SU-DHL-6 (cell line): ENCODE measurements around the gene CP.

Experiments used
- H2AFZ ChIP-seq: fragments of 200-600 bp; sonication (generic); 2 replicates; pipeline ENCODE4 v1.6.1; 2014; ENCODE audit warnings: low read depth, mild to moderate bottlenecking, moderate library complexity, mixed read lengths, antibody characterized with exemption, low read length; ENCODE audit not compliant: severe bottlenecking
- H3F3A ChIP-seq: fragments of 200-600 bp; shearing (Covaris generic); 2 replicates; pipeline ENCODE4 v1.6.0; 2016; ENCODE audit warnings: antibody characterized with exemption, mild to moderate bottlenecking; ENCODE audit not compliant: insufficient read depth
- H3K27ac ChIP-seq: fragments of 200-600 bp; sonication (generic); 2 replicates; pipeline ENCODE4 v1.5.1; 2016; ENCODE audit warnings: low read depth, mild to moderate bottlenecking, low read length, moderate library complexity, mixed read lengths
- H3K27me3 ChIP-seq: fragments of 200-600 bp; sonication (generic), shearing (Covaris generic); 2 replicates; pipeline ENCODE4 v1.6.0; 2014; ENCODE audit warnings: mild to moderate bottlenecking, low read length
- H3K36me3 ChIP-seq: fragments of 200-600 bp; sonication (generic); 2 replicates; pipeline ENCODE4 v1.6.1; 2014; ENCODE audit warnings: mild to moderate bottlenecking, low read length, mixed read lengths
- H3K4me2 ChIP-seq: fragments of 300-600, 200-600 bp; shearing (Covaris generic), sonication (generic); 2 replicates; pipeline ENCODE4 v1.6.0; 2014; ENCODE audit warnings: low read length, low read depth, mild to moderate bottlenecking; ENCODE audit not compliant: poor library complexity, severe bottlenecking
- H3K4me3 ChIP-seq: fragments of 200-600 bp; sonication (generic); 2 replicates; pipeline ENCODE4 v1.5.1; 2014; ENCODE audit warnings: antibody characterized with exemption, low read length, mild to moderate bottlenecking, mixed read lengths; ENCODE audit not compliant: insufficient read depth, poor library complexity, severe bottlenecking
- H3K79me2 ChIP-seq: fragments of 200-600 bp; sonication (generic); 2 replicates; pipeline ENCODE4 v1.6.1; 2014; ENCODE audit warnings: mild to moderate bottlenecking, low read length, moderate library complexity; ENCODE audit not compliant: insufficient read depth
- H3K9ac ChIP-seq: fragments of 200-600 bp; sonication (generic); 2 replicates; pipeline ENCODE4 v1.7.0; 2014; ENCODE audit warnings: mild to moderate bottlenecking, low read length
- H3K9me2 ChIP-seq: fragments of 200-600 bp; sonication (generic); replicated peaks from 2 replicates; pipeline ENCODE4 v1.6.1; 2014; ENCODE audit warnings: low read length; ENCODE audit not compliant: insufficient read depth
- H3K9me3 ChIP-seq: fragments of 200-600 bp; sonication (generic); 2 replicates; pipeline ENCODE4 v1.6.1; 2014; ENCODE audit warnings: low read length, mixed read lengths; ENCODE audit not compliant: insufficient read depth
- H4K20me1 ChIP-seq: fragments of 200-600 bp; sonication (generic); 2 replicates; pipeline ENCODE4 v1.6.1; 2014; ENCODE audit warnings: low read depth, mild to moderate bottlenecking, antibody characterized with exemption, low read length, moderate library complexity, mixed read lengths
- EZH2phosphoT487 ChIP-seq: fragments of 200-600 bp; sonication (generic), shearing (Covaris generic); conservative IDR thresholded peaks from 2 replicates; pipeline ENCODE4 v1.6.1; 2018; ENCODE audit warnings: mild to moderate bottlenecking, antibody characterized with exemption, low read length, moderate library complexity, mixed read lengths
- TF ChIP-seq, protein P1 (sequence below): fragments of 200-600 bp; sonication (generic); IDR thresholded peaks from one replicate; pipeline ENCODE4 v1.5.1; 2017; ENCODE audit warnings: antibody characterized with exemption, mild to moderate bottlenecking, low read length, moderate library complexity; ENCODE audit not compliant: insufficient read depth, poor library complexity, severe bottlenecking

Gene CP

DNA sequence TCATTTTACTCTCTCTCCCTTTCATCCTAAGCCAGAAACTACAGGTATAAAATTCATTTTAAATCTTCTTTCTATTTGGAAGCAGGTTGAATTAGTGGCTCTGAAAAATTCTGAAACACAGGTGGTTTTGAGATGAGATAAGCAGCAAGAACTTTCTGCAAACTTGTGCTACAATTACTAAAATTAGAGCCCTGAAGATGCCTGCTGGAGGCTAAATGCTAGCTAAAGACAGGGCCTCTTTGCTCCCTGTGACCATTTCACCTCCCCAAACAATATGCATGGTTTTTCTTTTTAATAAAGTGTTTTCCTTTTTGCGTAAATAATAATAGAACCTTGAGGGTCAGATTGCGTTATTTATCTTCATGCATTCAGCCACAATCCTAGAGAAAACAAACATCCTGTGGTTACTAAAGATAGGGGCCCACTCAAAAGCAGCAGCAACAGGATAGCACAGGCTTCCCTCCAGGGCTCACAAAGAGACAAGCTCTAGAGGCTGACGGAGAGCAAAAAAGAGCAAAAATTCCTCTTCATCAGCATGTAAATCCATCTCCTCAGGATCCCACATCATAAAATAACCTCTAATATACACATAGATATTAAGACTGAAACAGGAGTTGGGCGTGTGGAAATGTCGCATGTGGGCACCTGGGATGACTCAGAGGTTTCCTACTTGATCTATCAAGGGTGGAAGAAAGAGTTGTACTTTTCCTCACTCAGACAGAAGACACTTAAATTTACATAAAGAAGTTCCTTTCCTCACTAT is 26.5 kb upstream of the CP start:
- Histone ChIP-seq H3K36me3 (no peaks in the 10 kb centered on the region), H3K27ac (no peak overlapping the region), H3K9ac (no peak overlapping the region), H3K4me3 (no peak overlapping the region), H3K27me3 (no peaks in the 10 kb centered on the region), H4K20me1 (no peaks in the 10 kb centered on the region), H3K9me2 (no peaks in the 10 kb centered on the region), H3K9me3 (no peaks in the 10 kb centered on the region), H3K79me2 (no peaks in the 10 kb centered on the region), H3F3A (no peaks in the 10 kb centered on the region), H3K4me2 (peak overlapping the region; percentile 22), H2AFZ (no peak overlapping the region)
- TF ChIP-seq, protein P1, sequence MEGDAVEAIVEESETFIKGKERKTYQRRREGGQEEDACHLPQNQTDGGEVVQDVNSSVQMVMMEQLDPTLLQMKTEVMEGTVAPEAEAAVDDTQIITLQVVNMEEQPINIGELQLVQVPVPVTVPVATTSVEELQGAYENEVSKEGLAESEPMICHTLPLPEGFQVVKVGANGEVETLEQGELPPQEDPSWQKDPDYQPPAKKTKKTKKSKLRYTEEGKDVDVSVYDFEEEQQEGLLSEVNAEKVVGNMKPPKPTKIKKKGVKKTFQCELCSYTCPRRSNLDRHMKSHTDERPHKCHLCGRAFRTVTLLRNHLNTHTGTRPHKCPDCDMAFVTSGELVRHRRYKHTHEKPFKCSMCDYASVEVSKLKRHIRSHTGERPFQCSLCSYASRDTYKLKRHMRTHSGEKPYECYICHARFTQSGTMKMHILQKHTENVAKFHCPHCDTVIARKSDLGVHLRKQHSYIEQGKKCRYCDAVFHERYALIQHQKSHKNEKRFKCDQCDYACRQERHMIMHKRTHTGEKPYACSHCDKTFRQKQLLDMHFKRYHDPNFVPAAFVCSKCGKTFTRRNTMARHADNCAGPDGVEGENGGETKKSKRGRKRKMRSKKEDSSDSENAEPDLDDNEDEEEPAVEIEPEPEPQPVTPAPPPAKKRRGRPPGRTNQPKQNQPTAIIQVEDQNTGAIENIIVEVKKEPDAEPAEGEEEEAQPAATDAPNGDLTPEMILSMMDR, result no peak
- TF ChIP-seq EZH2phosphoT487, result no peak

DNA sequence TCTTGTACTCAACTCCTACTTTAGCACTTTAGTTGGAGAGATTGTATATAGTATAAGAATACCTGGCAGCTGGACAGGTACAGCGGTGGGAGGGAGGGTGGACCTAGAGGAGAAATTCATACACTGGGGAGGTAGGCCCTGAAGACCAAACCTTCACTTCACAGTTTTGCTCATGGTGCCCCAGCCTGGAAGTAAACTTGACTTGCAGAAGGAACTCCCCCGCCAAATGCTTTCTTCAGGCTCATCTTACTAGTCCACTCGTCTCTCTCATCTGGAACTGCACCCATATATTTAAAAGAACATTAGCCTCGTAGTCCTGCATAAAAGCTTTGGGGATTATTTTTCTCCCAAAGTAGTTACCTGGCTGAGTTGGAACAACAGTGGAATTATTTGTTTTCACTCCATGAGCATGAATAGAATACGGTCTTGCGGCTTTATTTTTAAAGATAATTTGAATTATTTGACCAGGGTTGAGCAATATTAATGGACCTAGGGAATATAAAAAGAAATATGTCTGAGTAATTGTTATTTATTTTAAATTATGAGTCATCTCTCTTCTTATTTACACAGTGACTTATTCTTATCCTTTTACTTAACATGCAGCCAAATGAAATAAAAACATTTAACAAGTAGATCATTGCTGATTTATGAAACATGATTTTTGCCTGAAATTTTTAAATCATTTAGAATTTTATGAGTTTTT is 25.5 kb upstream of the CP start:
- Histone ChIP-seq H3K9ac (no peak overlapping the region), H3K79me2 (no peaks in the 10 kb centered on the region), H3K4me2 (no peak overlapping the region), H3K36me3 (no peaks in the 10 kb centered on the region), H4K20me1 (no peaks in the 10 kb centered on the region), H3K4me3 (no peak overlapping the region), H3K27me3 (no peaks in the 10 kb centered on the region), H3K9me2 (no peaks in the 10 kb centered on the region), H3K9me3 (no peaks in the 10 kb centered on the region), H3K27ac (no peak overlapping the region), H2AFZ (no peak overlapping the region), H3F3A (no peaks in the 10 kb centered on the region)
- no peak for TF ChIP-seq EZH2phosphoT487
- TF ChIP-seq, protein P1, result no peak

DNA sequence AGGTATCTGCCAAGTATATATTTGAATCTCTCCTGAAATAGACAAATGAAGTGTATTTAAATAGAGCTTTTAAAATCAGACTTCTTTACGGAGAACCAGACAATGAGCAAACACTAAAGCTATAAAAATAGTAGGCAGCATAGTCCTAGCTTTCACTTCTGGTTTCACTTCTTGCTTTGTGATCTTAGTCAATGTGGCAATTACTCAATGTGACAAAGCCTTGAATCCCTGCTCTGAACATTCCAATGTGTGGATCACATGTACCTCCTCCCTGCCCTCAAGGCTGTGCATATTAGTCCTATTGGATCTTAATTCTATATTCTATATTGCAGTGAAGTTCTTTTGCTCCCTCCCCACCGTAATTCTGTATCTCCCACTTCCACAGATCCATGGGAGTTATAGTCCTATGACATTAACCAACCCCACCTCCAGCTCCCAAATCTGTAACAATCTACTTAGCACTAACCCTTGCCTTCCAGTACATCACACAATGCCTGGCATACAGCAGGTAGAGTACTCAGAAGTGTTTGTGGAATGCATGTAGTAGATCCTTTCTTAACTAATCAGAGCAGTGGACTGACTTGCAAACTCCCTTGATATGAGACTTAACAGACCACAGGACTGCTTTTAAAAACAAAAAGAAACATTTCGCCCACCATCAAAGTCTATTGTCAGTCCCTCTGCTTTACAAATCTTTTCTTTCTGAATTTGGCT is 24.3 kb upstream of the CP start:
- no peak for TF ChIP-seq EZH2phosphoT487
- TF ChIP-seq, protein P1, result no peak
- no peak overlapping the region for H3K27ac ChIP-seq
- no peak overlapping the region for H2AFZ ChIP-seq

More for the DNA sequence above, 24.3 kb upstream of the CP start:
- no peaks in the 10 kb centered on the region for H3K79me2 ChIP-seq
- no peak overlapping the region for H3K9ac ChIP-seq
- H4K20me1 ChIP-seq, result no peaks in the 10 kb centered on the region
- no peaks in the 10 kb centered on the region for H3K9me3 ChIP-seq
- H3F3A ChIP-seq, result no peaks in the 10 kb centered on the region
- no peak overlapping the region for H3K4me3 ChIP-seq
- peak overlapping the region; percentile 45 for H3K4me2 ChIP-seq
- H3K36me3 ChIP-seq, result no peaks in the 10 kb centered on the region
- H3K27me3 ChIP-seq, result no peaks in the 10 kb centered on the region
- no peaks in the 10 kb centered on the region for H3K9me2 ChIP-seq
